ENCODE results near the gene RPS6KA1.
A peak's percentile ranks its signal among the peaks of the same experiment; 100 is the strongest.

RPS6KA1 gene

GRCh38 chr1:26541431-26541815 is 11.9 kb downstream of the RPS6KA1 start:
- peak overlapping the region; percentile 98 for H3K27ac Mint-ChIP-seq
- H3K4me3 Mint-ChIP-seq = peak overlapping the region; percentile 78
- peaks cover 30% of the 10 kb centered on the region for H3K36me3 Mint-ChIP-seq
- H3K9me3 Mint-ChIP-seq = no peaks in the 10 kb centered on the region
- DNase-seq (ENCODE audit: low spot score in 2 of 2) = no peak
- no peak for ATAC-seq
- peaks cover 83% of the 10 kb centered on the region for H3K4me1 Mint-ChIP-seq

GRCh38 chr1:26541816-26542711 is 12.5 kb downstream of the RPS6KA1 start:
- DNase-seq (ENCODE audit: low spot score in 2 of 2) = peak; percentile 63 to 93
- H3K36me3 Mint-ChIP-seq = peaks cover 36% of the 10 kb centered on the region
- no peaks in the 10 kb centered on the region for H3K9me3 Mint-ChIP-seq
- peak; percentile 82 for ATAC-seq
- H3K4me1 Mint-ChIP-seq = peaks cover 89% of the 10 kb centered on the region
- H3K27ac Mint-ChIP-seq = peak overlapping the region; percentile 98
- H3K4me3 Mint-ChIP-seq = peak overlapping the region; percentile 78

DNA sequence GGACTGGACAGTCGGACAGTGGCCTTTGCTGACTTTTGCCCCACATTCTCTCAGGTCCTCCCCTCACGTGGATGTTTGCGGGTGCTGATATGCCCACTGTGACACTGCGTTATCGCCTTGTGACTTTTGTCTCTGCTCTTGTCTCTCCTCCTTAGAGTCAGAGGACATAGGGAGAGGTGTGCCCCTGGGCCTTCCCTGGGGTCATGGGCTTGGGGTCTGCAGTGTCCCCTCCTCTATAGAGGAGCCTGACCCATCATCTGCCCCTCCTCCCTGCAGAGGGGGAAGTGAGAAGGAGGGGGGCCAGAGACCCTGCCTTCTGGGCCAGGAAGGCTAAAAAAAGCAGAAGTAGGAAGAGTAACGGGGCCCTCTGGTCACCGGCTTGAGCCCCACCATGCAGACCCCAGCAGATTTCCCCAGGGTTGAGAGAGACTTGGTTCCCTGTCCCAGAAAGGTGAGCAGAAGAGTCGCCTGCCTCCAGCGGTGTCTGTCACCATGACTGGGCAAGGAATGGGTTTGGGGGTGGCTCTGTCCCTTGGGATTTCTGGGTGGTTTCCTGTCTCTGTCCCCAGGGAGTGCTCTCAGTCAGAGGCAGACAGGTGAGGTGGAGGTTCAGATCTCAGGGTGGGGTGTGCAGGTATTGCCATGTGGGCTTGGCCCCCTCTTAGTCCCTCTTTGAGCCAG is 13.3 kb downstream of the RPS6KA1 start:
- DNase-seq (ENCODE audit: low spot score in 2 of 2) (no peak), ATAC-seq (no peak)
- Mint-ChIP-seq H3K4me1 (peaks cover 92% of the 10 kb centered on the region), H3K36me3 (peaks cover 45% of the 10 kb centered on the region), H3K9me3 (no peaks in the 10 kb centered on the region), H3K27ac (peak overlapping the region; percentile 98), H3K4me3 (peak overlapping the region; percentile 78)

DNA sequence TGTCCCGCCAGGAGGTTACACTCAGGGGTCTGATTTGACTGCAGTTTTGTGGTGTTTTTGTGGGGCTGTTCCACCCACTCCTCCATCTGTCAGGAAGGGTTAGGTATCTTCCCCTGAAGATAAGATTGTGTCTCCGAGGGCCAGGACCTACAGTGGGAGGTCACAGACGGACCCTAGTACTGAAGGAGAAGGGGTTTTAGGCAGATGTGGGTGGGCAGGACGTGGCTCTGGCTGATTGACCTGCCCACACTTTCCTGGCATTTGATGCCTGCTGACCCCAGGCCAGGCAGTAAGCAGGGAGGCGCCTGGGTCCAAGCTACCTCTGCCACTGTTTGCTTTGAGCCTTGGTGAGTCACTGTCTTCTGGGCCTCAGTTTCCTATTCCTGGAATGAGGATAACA is 13.9 kb downstream of the RPS6KA1 start:
- no peaks in the 10 kb centered on the region for H3K9me3 Mint-ChIP-seq
- DNase-seq (ENCODE audit: low spot score in 2 of 2) (no peak), ATAC-seq (no peak)
- peak overlapping the region; percentile 78 for H3K4me3 Mint-ChIP-seq
- H3K4me1 Mint-ChIP-seq = peaks cover 92% of the 10 kb centered on the region
- peak overlapping the region; percentile 98 for H3K27ac Mint-ChIP-seq
- H3K36me3 Mint-ChIP-seq = peaks cover 50% of the 10 kb centered on the region

DNA sequence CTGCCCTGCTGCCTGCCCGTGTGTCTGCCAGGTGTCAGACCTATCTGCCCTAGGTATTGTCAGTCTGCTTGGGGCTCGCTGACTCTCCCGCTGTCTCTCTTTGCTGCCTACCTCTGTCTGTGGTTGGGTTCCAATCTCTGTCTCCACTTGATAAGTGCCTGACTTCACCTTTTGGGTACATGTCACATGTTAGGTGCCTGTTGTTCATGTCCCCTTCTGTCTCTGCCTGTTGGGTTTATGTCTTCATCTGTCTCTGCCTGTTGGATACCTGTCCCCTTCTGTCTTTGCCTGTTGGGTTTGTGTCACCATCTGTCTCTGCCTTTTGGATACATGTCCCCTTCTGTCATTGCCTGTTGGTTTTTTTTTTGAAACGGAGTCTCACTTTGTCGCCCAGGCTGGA is 14.6 kb downstream of the RPS6KA1 start:
- Mint-ChIP-seq H3K9me3 (no peaks in the 10 kb centered on the region), H3K27ac (peak overlapping the region; percentile 98), H3K36me3 (peaks cover 57% of the 10 kb centered on the region), H3K4me3 (peak overlapping the region; percentile 78), H3K4me1 (peaks cover 91% of the 10 kb centered on the region)
- no peak for DNase-seq (ENCODE audit: low spot score in 2 of 2)
- no peak for ATAC-seq

DNA sequence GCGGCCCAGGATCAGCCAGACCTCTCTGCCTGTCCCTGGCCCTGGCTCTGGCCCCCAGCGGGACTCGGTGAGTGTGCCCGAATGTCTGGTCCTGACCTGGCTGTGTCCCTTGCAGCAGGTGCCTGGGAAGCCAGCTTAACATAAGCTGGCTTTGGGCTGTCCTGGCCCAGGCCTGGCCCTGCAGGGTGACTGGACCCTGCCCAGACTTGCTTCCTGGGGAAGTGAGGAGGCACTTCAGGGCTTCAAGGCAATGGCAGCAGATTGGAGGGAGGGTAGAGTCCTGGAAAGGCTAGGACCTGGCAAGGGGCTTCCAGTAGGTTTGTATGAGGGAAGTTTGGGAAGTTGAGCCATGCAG is 16.4 kb downstream of the RPS6KA1 start:
- peaks cover 79% of the 10 kb centered on the region for H3K4me1 Mint-ChIP-seq
- H3K9me3 Mint-ChIP-seq = no peaks in the 10 kb centered on the region
- DNase-seq (ENCODE audit: low spot score in 2 of 2) = no peak
- H3K36me3 Mint-ChIP-seq = peaks cover 66% of the 10 kb centered on the region
- H3K4me3 Mint-ChIP-seq = peak overlapping the region; percentile 78
- peak overlapping the region; percentile 98 for H3K27ac Mint-ChIP-seq
- ATAC-seq = no peak

DNA sequence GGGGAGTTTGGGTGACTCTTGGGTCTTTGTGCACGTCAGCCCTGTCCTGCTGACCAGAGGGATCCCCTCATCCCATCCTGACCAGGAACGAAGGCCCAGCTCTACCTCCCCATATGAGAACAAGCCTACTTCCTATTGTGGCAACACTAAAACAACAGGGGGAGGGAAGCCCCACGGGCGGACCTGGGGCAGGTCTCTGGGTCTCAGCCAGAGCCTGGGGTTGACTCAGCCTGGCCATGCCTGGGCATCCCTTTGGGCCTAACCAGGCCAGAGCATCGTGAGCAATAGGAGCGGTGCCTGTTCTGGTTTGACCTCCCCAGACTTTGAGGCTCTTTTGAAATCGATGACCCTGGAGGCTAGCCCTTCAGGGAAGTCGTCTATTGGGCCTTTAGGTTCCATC is 16.8 kb downstream of the RPS6KA1 start:
- no peak for ATAC-seq
- Mint-ChIP-seq H3K9me3 (no peaks in the 10 kb centered on the region), H3K36me3 (peaks cover 70% of the 10 kb centered on the region), H3K4me3 (peak overlapping the region; percentile 78), H3K27ac (peak overlapping the region; percentile 98), H3K4me1 (peaks cover 83% of the 10 kb centered on the region)
- no peak for DNase-seq (ENCODE audit: low spot score in 2 of 2)

DNA sequence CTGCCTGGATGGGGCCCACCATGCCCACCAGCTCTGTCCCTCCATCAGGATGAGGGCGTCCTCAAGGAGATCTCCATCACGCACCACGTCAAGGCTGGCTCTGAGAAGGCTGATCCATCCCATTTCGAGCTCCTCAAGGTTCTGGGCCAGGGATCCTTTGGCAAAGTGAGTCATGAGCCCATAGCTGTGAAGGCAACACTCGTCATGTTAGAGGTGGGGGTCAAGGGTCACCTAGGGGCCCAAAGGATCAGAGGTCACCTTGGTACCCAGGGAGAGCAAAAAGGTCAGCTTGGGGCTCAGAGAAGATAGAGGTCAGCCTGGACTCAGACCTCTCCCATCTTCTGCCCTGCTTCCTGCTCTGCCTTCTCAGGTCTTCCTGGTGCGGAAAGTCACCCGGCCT is 17.3 kb downstream of the RPS6KA1 start:
- peaks cover 83% of the 10 kb centered on the region for H3K4me1 Mint-ChIP-seq
- peak overlapping the region; percentile 98 for H3K27ac Mint-ChIP-seq
- H3K9me3 Mint-ChIP-seq = no peaks in the 10 kb centered on the region
- no peak for DNase-seq (ENCODE audit: low spot score in 2 of 2)
- H3K4me3 Mint-ChIP-seq = peak overlapping the region; percentile 78
- H3K36me3 Mint-ChIP-seq = peaks cover 74% of the 10 kb centered on the region
- no peak for ATAC-seq

DNA sequence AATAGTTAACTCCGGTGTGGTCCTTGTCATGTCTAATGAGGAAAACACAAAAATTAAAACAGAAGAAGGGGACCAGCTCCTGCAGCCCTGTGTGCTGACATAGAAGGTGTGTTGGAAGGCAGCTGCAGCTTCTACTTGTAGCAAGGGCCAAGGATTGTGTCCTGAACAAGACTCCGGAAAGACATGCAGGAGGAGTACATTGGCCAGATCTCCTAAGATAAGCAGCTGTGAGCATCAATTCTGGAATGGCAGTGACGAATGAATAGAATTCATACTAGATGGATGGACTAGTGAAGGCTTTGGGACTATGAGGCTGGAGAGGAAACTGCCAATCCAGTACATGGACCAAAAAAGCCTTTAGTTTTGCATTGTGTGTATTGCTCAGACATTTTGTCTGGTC is 19.3 kb downstream of the RPS6KA1 start:
- Mint-ChIP-seq H3K9me3 (no peaks in the 10 kb centered on the region), H3K4me1 (peaks cover 78% of the 10 kb centered on the region), H3K27ac (peak overlapping the region; percentile 98), H3K4me3 (peak overlapping the region; percentile 78), H3K36me3 (peaks cover 86% of the 10 kb centered on the region)
- no peak for ATAC-seq
- DNase-seq (ENCODE audit: low spot score in 2 of 2) = no peak

GRCh38 chr1:26550946-26551345 is 21.4 kb downstream of the RPS6KA1 start:
- no peak overlapping the region for H3K4me3 Mint-ChIP-seq
- H3K9me3 Mint-ChIP-seq = no peaks in the 10 kb centered on the region
- no peak for DNase-seq (ENCODE audit: low spot score in 2 of 2)
- peaks cover 74% of the 10 kb centered on the region for H3K4me1 Mint-ChIP-seq
- H3K27ac Mint-ChIP-seq = peak overlapping the region; percentile 77
- peaks cover 99% of the 10 kb centered on the region for H3K36me3 Mint-ChIP-seq
- ATAC-seq = no peak

GRCh38 chr1:26552720-26553119 is 23.2 kb downstream of the RPS6KA1 start:
- no peak for ATAC-seq
- Mint-ChIP-seq H3K4me3 (no peak overlapping the region), H3K9me3 (no peaks in the 10 kb centered on the region), H3K27ac (peak overlapping the region; percentile 89), H3K4me1 (peaks cover 61% of the 10 kb centered on the region), H3K36me3 (peaks cover 100% of the 10 kb centered on the region)
- no peak for DNase-seq (ENCODE audit: low spot score in 2 of 2)

GRCh38 chr1:26553942-26554682 is 24.6 kb downstream of the RPS6KA1 start:
- Mint-ChIP-seq H3K27ac (peak overlapping the region; percentile 89), H3K36me3 (peaks cover 100% of the 10 kb centered on the region), H3K4me3 (peak overlapping the region; percentile 8), H3K9me3 (no peaks in the 10 kb centered on the region), H3K4me1 (peaks cover 54% of the 10 kb centered on the region)
- DNase-seq (ENCODE audit: low spot score in 2 of 2) (no peak), ATAC-seq (peak; percentile 85)

DNA sequence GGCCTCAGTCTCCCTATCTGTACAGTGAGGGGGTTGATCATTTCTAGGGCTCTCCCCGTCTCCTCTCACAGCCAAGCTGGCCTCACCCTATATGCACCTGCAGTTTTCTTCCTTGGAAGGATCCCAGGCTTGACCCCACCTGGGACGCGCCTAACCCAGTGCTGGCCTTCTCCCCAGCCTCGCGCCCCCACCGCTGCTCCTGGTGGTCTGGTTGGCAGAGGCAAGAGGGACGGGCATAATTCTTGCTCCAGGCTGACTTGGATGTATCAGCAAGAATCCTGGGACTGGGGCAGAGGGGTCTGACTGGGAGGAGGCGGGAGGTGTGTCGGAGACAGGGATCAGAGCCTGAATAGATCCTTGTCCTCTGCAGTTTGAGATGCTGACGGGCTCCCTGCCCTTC is 25.2 kb downstream of the RPS6KA1 start:
- ATAC-seq (no peak), DNase-seq (ENCODE audit: low spot score in 2 of 2) (no peak)
- Mint-ChIP-seq H3K4me3 (no peak overlapping the region), H3K4me1 (peaks cover 54% of the 10 kb centered on the region), H3K27ac (peak overlapping the region; percentile 89), H3K36me3 (peaks cover 100% of the 10 kb centered on the region), H3K9me3 (no peaks in the 10 kb centered on the region)

DNA sequence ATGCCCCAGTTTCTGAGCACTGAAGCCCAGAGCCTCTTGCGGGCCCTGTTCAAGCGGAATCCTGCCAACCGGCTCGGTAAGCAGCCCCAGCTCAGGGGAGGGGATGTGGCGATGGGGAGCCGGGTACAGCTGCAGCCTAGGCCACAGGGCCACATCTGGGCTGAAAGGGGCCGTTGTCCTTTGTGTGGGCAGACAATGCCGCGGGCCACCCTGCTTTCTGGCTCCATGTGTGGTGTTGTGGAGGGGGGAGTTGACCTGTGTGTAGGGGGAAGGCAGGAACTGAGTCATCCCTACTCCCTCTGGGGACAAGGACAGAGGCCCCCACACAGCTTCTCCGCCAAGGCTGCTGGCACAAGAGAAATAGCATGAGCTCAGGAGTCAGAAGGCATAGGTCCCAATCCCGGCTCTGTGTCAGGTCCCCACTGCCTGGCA is 26.0 kb downstream of the RPS6KA1 start:
- no peak for DNase-seq (ENCODE audit: low spot score in 2 of 2)
- peaks cover 100% of the 10 kb centered on the region for H3K36me3 Mint-ChIP-seq
- H3K4me1 Mint-ChIP-seq = peaks cover 58% of the 10 kb centered on the region
- H3K27ac Mint-ChIP-seq = peak overlapping the region; percentile 89
- no peaks in the 10 kb centered on the region for H3K9me3 Mint-ChIP-seq
- no peak for ATAC-seq
- no peak overlapping the region for H3K4me3 Mint-ChIP-seq

GRCh38 chr1:26556111-26556510 is 26.6 kb downstream of the RPS6KA1 start:
- H3K27ac Mint-ChIP-seq = peak overlapping the region; percentile 89
- DNase-seq (ENCODE audit: low spot score in 2 of 2) (no peak), ATAC-seq (no peak)
- H3K9me3 Mint-ChIP-seq = no peaks in the 10 kb centered on the region
- no peak overlapping the region for H3K4me3 Mint-ChIP-seq
- H3K4me1 Mint-ChIP-seq = peaks cover 58% of the 10 kb centered on the region
- H3K36me3 Mint-ChIP-seq = peaks cover 100% of the 10 kb centered on the region

Measured in stimulated activated effector memory CD8-positive, alpha-beta T cell treated with anti-CD3 and anti-CD28 coated beads, Interleukin-12 subunit alpha, Interleukin-12 subunit beta, amount 100 ng/mL, for 72 hours (primary cell).